Measurements from ENCODE around the gene SLMAP. TPM values are rescaled to one million over a fixed set of nuclear protein-coding genes. Genes with fewer than 3 reads are reported as not detected.

The SLMAP gene
- polyA plus RNA-seq, 2 of the 4 experiments (the other 2 are of a cell fraction): 15.2 to 33.1 TPM

DNA sequence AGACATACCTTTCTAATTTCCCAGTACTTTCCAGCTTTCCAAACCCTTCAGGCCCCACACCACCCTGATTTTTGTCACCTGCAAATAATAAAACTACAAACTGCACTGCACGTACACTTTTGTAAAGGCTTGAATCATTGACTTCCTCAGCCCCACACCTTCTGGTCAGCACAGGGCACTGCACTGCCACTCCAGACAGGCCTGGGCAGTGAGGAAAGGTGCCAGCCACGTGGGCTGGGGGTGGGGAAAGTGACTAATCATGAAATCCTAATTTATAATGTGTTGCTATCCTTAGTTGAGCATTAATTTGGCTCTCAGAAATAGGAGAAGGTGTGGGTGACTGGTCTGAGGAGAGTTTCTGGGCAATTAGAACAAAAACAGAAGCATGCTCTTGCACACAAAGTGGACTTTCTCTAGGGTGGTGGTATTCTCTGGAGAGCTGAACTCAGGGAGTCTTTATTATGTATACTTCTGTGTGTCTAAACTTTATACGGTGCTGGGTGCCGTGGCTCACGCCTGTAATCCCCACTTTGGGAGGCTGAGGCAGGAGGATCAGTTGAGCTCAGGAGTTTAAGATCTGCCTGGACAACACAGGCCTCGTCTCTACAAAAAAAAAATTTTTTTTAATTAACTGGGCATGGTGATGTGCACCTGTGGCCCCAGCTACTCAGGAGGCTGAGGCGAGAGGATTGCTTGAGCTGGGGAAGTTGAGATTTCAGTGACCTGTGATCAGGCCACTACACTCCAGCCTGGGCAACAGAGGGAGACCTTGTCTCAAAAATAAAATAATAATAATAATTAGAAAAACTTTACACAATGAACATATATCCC lies 193.9 kb downstream of the SLMAP start (continued):
- no peak for TF ChIP-seq FOSL2 (IDR thresholded peaks at IDR 0.05)
- TF ChIP-seq FOSL2 (CRISPR knock-in tag; IDR thresholded peaks at IDR 0.05): peak; percentile 53; the same call in 1 of the 2 replicates
- peak; percentile 68; the same call in 1 of the 2 replicates for TF ChIP-seq MYC (IDR thresholded peaks at IDR 0.05; ENCODE audit: borderline replicate concordance, low read length)

DNA sequence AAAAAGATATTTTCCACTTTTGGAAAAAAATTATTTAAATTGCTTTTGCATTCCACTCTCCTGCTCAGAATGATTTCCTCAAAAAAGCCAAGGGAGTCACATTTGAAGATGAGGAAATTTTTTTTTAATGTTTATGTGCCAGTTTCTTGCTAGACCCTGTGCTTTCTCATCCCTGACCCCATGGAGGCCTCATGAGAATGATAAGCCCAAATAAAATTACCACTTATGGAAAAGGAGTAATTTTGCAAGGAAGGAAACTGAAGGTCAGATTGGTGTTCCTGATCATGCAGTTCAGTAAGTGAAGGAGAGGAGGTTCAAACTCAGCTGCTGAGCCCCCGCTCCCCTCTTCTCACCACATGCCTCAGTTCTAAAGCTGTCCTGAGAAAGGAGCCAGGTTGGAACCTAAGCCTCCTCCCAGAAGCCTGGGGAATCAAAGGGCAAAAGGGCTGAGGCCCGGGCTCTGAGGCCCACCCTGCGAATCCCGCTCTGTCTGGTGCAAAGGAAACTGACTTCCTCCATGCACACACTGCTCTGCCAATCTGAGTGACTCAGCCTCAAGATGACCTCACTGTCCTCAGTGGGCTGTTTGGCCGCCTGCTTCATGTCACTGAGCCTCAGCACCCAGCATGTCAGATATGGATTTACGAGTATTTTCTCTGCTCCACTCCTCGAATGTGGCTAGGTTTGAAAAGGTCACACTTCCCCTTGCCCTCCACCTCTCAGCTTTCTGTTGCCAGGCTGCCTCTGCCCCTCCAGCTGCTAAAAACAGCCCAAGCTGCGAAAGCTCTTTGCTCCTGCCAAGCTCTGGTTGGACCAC lies 195.2 kb downstream of the SLMAP start:
- DNase-seq (ENCODE audit: low read depth in 1 of 2, low spot score in 1 of 2) (peak; percentile 65 to 74), FAIRE-seq (no peak), ATAC-seq (peak; percentile 81 to 85)
- H3K27ac ChIP-seq: peak overlapping the region; percentile 81 to 95
- no peaks in the 10 kb centered on the region for H3K9me3 ChIP-seq
- TF ChIP-seq MAX (IDR thresholded peaks at IDR 0.05): peak; percentile 75
- no peak for TF ChIP-seq FOSL2 (IDR thresholded peaks at IDR 0.05)
- TF ChIP-seq FOSL2 (CRISPR knock-in tag; IDR thresholded peaks at IDR 0.05): peak; percentile 61
- no peak for TF ChIP-seq SREBF2 (IDR thresholded peaks at IDR 0.05)
- WGBS (ENCODE audit: missing lambda C conversion rate): 20% methylated on average over 8 of the region's 8 CpGs
- CTCF ChIA-PET: interaction anchor here (1.2 to 3.1 kb wide), 6 partner anchors 11 to 554 kb away, joined by 3 to 18 read pairs (median 4); no protein-coding TSS in a partner anchor
- no peak overlapping the region for H3K4me3 ChIP-seq
- H3K4me1 ChIP-seq: peaks cover 40% of the 10 kb centered on the region
- peak overlapping the region; percentile 64 for H3K4me2 ChIP-seq
- POLR2A ChIA-PET: interaction anchor here (1.1 kb wide), 1 partner anchor 18 kb away, joined by 3 read pairs; no protein-coding TSS in a partner anchor

- no peak for FAIRE-seq
- POLR2A ChIA-PET: interaction anchor here (1.1 kb wide), 1 partner anchor 18 kb away, joined by 3 read pairs; no protein-coding TSS in a partner anchor
These were observed 196.1 kb downstream of the SLMAP start for GRCh38 chr3:57952208-57952631.

GRCh38 chr3:57952651-57953050 lies 196.5 kb downstream of the SLMAP start:
- POLR2A ChIA-PET: no interaction called here
- WGBS (ENCODE audit: missing lambda C conversion rate): 93% methylated on average over 5 of the region's 5 CpGs
- FAIRE-seq: no peak
- Histone ChIP-seq H3K9me3 (no peaks in the 10 kb centered on the region), H3K4me2 (peak overlapping the region; percentile 64; the same call in 2 of the 3 replicates), H3K4me3 (no peak overlapping the region), H3K27ac (peak overlapping the region; percentile 81 to 95), H3K4me1 (peaks cover 45% of the 10 kb centered on the region)
- CTCF ChIA-PET: interaction anchor here (1.2 to 3.1 kb wide), 5 partner anchors 9 to 221 kb away, joined by 3 to 18 read pairs (median 4); no protein-coding TSS in a partner anchor
- DNase-seq (ENCODE audit: low read depth in 1 of 2, low spot score in 1 of 2): no peak
- ATAC-seq: no peak
- TF ChIP-seq KDM5A (IDR thresholded peaks at IDR 0.05) (no peak), NFE2L2 (conservative IDR thresholded peaks at IDR 0.05; ENCODE audit: low read length) (no peak), CEBPB (IDR thresholded peaks at IDR 0.05) (no peak), CBX2 (IDR thresholded peaks at IDR 0.05; ENCODE audit: borderline replicate concordance, low read depth) (no peak), NPAS2 (CRISPR knock-in tag; IDR thresholded peaks at IDR 0.05; ENCODE audit: borderline replicate concordance) (no peak), PHF8 (IDR thresholded peaks at IDR 0.05; ENCODE audit: borderline replicate concordance, low read depth) (no peak), CHD4 (IDR thresholded peaks at IDR 0.05; ENCODE audit: borderline replicate concordance) (no peak), TP53 (CRISPR knock-in tag; IDR thresholded peaks at IDR 0.05) (no peak), RNF2 (IDR thresholded peaks at IDR 0.05; ENCODE audit: borderline replicate concordance, low read depth) (no peak), BCL3 (IDR thresholded peaks at IDR 0.05) (no peak), TFCP2L1 (CRISPR knock-in tag; IDR thresholded peaks at IDR 0.05) (no peak)
- TF ChIP-seq, protein P1, sequence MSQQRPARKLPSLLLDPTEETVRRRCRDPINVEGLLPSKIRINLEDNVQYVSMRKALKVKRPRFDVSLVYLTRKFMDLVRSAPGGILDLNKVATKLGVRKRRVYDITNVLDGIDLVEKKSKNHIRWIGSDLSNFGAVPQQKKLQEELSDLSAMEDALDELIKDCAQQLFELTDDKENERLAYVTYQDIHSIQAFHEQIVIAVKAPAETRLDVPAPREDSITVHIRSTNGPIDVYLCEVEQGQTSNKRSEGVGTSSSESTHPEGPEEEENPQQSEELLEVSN (IDR thresholded peaks at IDR 0.05; ENCODE audit: borderline replicate concordance, low read depth): no peak
- TF ChIP-seq, protein P2, sequence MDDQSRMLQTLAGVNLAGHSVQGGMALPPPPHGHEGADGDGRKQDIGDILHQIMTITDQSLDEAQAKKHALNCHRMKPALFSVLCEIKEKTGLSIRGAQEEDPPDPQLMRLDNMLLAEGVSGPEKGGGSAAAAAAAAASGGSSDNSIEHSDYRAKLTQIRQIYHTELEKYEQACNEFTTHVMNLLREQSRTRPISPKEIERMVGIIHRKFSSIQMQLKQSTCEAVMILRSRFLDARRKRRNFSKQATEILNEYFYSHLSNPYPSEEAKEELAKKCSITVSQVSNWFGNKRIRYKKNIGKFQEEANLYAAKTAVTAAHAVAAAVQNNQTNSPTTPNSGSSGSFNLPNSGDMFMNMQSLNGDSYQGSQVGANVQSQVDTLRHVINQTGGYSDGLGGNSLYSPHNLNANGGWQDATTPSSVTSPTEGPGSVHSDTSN (IDR thresholded peaks at IDR 0.05): no peak

More at GRCh38 chr3:57952208-57952631, 196.1 kb downstream of the SLMAP start:
- DNase-seq (ENCODE audit: low read depth in 1 of 2, low spot score in 1 of 2): peak in 1 of 2 experiments; percentile 87
- Histone ChIP-seq H3K4me3 (no peak overlapping the region), H3K27ac (peak overlapping the region; percentile 81 to 95), H3K4me2 (peak overlapping the region; percentile 64), H3K9me3 (no peaks in the 10 kb centered on the region), H3K4me1 (peaks cover 45% of the 10 kb centered on the region)
- WGBS (ENCODE audit: missing lambda C conversion rate): 63% methylated on average over 4 of the region's 4 CpGs
- CTCF ChIA-PET: interaction anchor here (1.2 to 3.1 kb wide), 5 partner anchors 10 to 222 kb away, joined by 3 to 18 read pairs (median 4); no protein-coding TSS in a partner anchor
- TF ChIP-seq RAD21 (conservative IDR thresholded peaks at IDR 0.05 in 1 of 2, IDR thresholded peaks at IDR 0.05 in 1 of 2) (no peak), NFE2L2 (conservative IDR thresholded peaks at IDR 0.05; ENCODE audit: low read length) (no peak), MAX (IDR thresholded peaks at IDR 0.05) (peak; percentile 26; the same call in 1 of the 2 replicates), CHD4 (IDR thresholded peaks at IDR 0.05; ENCODE audit: borderline replicate concordance) (no peak), USF2 (IDR thresholded peaks at IDR 0.05) (peak; percentile 71), SREBF2 (IDR thresholded peaks at IDR 0.05) (no peak), HOXB13 (CRISPR knock-in tag; IDR thresholded peaks at IDR 0.05; ENCODE audit: low read depth) (no peak), MAZ (IDR thresholded peaks at IDR 0.05; ENCODE audit: borderline replicate concordance, low read depth, low read length) (no peak), BHLHE40 (IDR thresholded peaks at IDR 0.05; ENCODE audit: low read depth, low read length) (no peak)
- peak; percentile 74 to 86; a peak in 5 of 6 replicates for ATAC-seq
